Glutamatergic neuron (in vitro differentiated cells): ENCODE measurements around the gene STAB2. TPM values are rescaled to one million over a fixed set of nuclear protein-coding genes. Genes with fewer than 3 reads are reported as not detected.

Experiments used
- DNase-seq: peaks from one replicate; pipeline ENCODE4 v3.0.0; 2022
- H3K27ac Mint-ChIP-seq: one replicate; pipeline ENCODE4 v1.8.0; 2020; ENCODE audit warnings: mild to moderate bottlenecking, mixed read lengths, inconsistent platforms; ENCODE audit not compliant: unreplicated experiment
- H3K27me3 Mint-ChIP-seq: one replicate; pipeline ENCODE4 v1.8.0; 2020; ENCODE audit warnings: mild to moderate bottlenecking, moderate library complexity, mixed read lengths, inconsistent platforms; ENCODE audit not compliant: unreplicated experiment
- H3K36me3 Mint-ChIP-seq: one replicate; pipeline ENCODE4 v1.8.0; 2020; ENCODE audit warnings: mild to moderate bottlenecking, mixed read lengths, inconsistent platforms; ENCODE audit not compliant: unreplicated experiment
- H3K4me1 Mint-ChIP-seq: one replicate; pipeline ENCODE4 v1.8.0; 2020; ENCODE audit warnings: mild to moderate bottlenecking, low read depth, mixed read lengths, inconsistent platforms; ENCODE audit not compliant: unreplicated experiment
- H3K4me3 Mint-ChIP-seq: one replicate; pipeline ENCODE4 v1.8.0; 2020; ENCODE audit warnings: mild to moderate bottlenecking, mixed read lengths, inconsistent platforms; ENCODE audit not compliant: unreplicated experiment
- H3K9me3 Mint-ChIP-seq: one replicate; pipeline ENCODE4 v1.8.0; 2020; ENCODE audit warnings: mild to moderate bottlenecking, moderate library complexity, mixed read lengths, inconsistent platforms; ENCODE audit not compliant: unreplicated experiment
- CTCF ChIP-seq: fragments of 200-600 bp; sonication (generic); IDR thresholded peaks from one replicate; pipeline ENCODE4 v1.5.0; 2021; ENCODE audit not compliant: partially characterized antibody, unreplicated experiment
- total RNA-seq: library from RNA; stranded (reverse); fragmentation: NEBNext Ultra II Directional; extraction: Animal tissue kit (Norgen Biotek cat#: 25700); gene quantifications from one replicate; pipeline ENCODE4 v1.2.1, GENCODE V29; 2021; ENCODE audit not compliant: unreplicated experiment

The STAB2 gene
- total RNA-seq, 1 donor from 2014 or later: not detected

- H3K36me3 Mint-ChIP-seq: no peaks in the 10 kb centered on the region
- no peak overlapping the region for H3K4me3 Mint-ChIP-seq
- no peak overlapping the region for H3K27ac Mint-ChIP-seq
- no peaks in the 10 kb centered on the region for H3K27me3 Mint-ChIP-seq
- DNase-seq: no peak
- H3K4me1 Mint-ChIP-seq: no peaks in the 10 kb centered on the region
- H3K9me3 Mint-ChIP-seq: no peaks in the 10 kb centered on the region
- TF ChIP-seq CTCF: no peak
Measured at GRCh38 chr12:103667125-103667524, 80.1 kb downstream of the STAB2 start.

- Mint-ChIP-seq H3K4me1 (no peaks in the 10 kb centered on the region), H3K4me3 (no peak overlapping the region), H3K9me3 (no peaks in the 10 kb centered on the region), H3K27ac (no peak overlapping the region), H3K36me3 (no peaks in the 10 kb centered on the region), H3K27me3 (no peaks in the 10 kb centered on the region)
- TF ChIP-seq CTCF: no peak
- DNase-seq: no peak
Measured at GRCh38 chr12:103668520-103668919, 81.4 kb downstream of the STAB2 start.

GRCh38 chr12:103671367-103671766 is 84.3 kb downstream of the STAB2 start:
- no peaks in the 10 kb centered on the region for H3K36me3 Mint-ChIP-seq
- no peak for TF ChIP-seq CTCF
- H3K9me3 Mint-ChIP-seq: no peaks in the 10 kb centered on the region
- no peaks in the 10 kb centered on the region for H3K4me1 Mint-ChIP-seq
- no peak overlapping the region for H3K4me3 Mint-ChIP-seq
- no peak overlapping the region for H3K27ac Mint-ChIP-seq
- no peaks in the 10 kb centered on the region for H3K27me3 Mint-ChIP-seq
- DNase-seq: no peak

- H3K4me1 Mint-ChIP-seq: no peaks in the 10 kb centered on the region
- H3K36me3 Mint-ChIP-seq: no peaks in the 10 kb centered on the region
- DNase-seq: no peak
- H3K27ac Mint-ChIP-seq: no peak overlapping the region
- no peaks in the 10 kb centered on the region for H3K27me3 Mint-ChIP-seq
- H3K4me3 Mint-ChIP-seq: no peak overlapping the region
- no peaks in the 10 kb centered on the region for H3K9me3 Mint-ChIP-seq
- TF ChIP-seq CTCF: no peak
Measured at GRCh38 chr12:103672401-103673119, 85.5 kb downstream of the STAB2 start.

GRCh38 chr12:103673487-103673886 is 86.4 kb downstream of the STAB2 start:
- Mint-ChIP-seq H3K9me3 (no peaks in the 10 kb centered on the region), H3K4me3 (no peak overlapping the region), H3K36me3 (no peaks in the 10 kb centered on the region), H3K27me3 (no peaks in the 10 kb centered on the region), H3K4me1 (no peaks in the 10 kb centered on the region), H3K27ac (no peak overlapping the region)
- no peak for TF ChIP-seq CTCF
- DNase-seq: no peak
